HG03565 (cell line): ENCODE results near the gene WDR36.
A peak's percentile ranks its signal among the peaks of the same experiment; 100 is the strongest.

Source experiments
- ATAC-seq: cut with Tn5 transposase; IDR thresholded peaks from one replicate; pipeline ENCODE4 v1.9.1; 2021; ENCODE audit warnings: mild to moderate bottlenecking, moderate library complexity; ENCODE audit not compliant: unreplicated experiment

Gene WDR36

DNA sequence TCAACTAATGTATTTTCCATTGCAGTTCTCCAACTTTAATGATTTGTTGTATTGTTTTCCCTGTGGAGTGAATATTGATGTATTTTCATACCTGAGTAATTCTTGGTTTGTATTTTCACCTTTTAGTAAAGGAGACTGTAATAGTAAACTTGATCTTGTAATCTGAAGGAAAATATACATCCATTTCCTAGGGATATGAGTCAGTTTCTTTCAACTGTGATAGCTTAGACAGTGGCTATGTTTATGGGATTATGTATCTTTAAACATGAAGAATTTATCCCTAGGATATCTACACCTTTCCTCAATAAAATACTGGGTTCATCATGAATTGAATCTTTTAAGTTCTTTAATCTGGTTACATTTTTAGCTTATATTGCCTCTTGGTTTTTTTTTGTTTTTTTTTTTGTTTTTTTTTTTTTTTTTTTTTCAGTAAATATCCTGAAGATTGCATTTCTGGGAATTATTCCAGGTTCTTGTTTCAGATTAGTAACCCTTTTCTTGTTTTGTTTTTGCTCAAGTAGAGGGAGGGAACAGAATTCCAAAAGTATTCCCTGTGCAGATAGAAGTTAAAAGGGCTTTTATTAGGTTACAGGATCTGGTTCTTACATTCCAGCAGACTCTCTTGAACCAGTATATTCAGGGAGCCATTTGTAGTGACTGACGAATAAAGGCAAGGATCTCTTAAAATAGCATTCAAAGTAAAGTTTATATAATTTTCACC lies 7.1 kb downstream of the WDR36 start:
- no peak for ATAC-seq

DNA sequence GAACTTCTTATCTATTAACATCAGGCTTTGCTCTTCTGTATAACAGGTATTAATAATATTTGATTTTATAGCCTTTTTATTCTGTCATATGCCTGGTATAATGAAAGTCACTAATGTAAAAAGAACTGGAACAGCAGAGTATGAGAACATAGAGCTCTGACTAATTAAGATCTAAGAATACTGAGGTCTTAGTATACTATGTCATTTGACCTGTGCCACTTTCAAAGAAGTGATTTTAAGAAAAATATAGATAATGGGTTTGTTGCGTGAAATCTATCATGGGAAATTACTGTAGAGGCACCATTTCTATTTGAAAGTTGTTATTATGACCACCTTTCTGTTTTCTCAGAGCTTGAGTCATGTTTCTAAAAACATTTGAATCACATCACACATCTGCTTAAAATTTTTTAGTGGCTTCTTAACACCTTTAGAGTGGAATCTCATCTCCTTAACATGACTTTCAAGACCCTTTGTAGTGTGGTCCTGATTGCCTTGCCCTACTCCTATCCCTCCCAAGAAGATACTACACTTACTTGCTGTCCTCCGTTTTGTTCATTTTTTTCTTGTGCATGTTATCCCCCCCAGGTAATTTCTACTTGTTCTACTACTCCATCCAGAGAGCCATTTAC lies 14.3 kb downstream of the WDR36 start:
- ATAC-seq: no peak

DNA sequence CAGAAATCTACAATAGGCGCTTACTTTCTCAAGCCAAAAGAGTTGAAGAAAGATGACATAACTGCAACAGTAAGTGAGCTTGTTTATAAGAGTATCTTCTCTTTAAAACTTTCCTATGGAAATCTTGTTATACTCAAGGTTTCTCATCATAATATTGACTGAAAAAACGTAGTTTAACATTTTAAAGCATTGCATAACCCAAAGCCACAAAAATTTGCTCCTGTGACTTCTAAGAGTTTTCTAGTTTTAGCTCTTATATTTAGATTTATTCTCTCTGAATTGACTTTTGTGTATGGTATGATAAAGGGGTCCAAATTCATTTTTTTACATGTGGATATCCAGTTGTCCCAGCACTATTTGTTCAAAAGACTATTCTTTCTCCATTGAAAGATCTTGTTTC lies 15.2 kb downstream of the WDR36 start:
- ATAC-seq: no peak

DNA sequence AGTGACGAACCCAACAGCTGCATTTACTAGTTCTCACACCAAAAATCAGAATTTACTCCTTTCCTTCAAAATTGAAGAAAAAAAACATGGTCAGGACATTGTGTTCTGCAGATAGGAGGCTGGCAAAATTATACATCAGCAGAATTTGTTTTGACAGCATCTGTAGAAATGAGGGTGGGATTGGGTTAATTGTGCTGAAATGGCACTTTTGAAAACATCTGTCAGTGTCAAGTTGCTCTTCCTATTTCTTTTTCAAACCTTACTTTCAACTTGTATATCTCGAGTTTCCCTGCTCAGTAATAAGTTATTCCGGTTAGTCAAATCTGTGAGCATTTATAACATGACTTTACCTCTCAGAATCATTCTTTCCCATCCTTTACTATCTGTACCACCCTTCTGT lies 19.8 kb downstream of the WDR36 start:
- no peak for ATAC-seq

DNA sequence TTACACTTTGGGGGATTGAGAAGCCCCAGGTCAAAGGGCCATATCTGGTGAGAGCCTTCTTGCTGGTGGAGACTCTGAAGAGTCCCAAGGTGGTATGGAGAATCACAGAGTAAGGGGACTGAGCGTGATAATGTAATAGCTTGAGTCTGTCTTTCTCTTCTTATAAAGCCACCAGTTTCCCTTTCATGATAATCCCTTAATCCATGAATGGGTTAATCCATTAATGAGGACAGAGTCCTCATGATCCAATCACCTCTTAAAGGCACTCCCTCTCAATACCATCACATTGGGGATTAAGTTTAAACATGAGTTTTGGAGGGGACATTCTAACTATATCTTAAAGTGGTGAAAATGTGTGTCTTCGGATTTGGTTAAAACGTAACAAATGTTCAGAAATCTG lies 21.5 kb downstream of the WDR36 start:
- ATAC-seq: no peak

DNA sequence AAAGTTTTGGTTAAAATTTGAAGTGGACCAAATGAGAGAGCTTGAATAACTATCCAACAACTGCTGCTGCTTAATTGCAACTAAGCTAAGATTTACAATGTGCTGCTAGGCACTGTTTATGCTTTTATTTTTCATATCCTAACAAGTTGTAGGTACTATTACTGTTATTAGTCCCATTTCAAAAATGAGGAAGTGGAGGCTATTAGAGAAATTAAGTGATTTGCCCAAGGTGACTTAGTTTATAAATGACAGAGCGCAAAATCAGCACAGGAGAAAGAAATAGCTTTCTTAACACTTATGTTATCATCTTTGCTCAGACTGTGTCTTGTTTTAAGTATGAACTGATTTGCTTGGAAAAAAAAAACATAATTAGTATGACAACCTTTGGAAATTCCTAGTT lies 23.1 kb downstream of the WDR36 start:
- no peak for ATAC-seq

DNA sequence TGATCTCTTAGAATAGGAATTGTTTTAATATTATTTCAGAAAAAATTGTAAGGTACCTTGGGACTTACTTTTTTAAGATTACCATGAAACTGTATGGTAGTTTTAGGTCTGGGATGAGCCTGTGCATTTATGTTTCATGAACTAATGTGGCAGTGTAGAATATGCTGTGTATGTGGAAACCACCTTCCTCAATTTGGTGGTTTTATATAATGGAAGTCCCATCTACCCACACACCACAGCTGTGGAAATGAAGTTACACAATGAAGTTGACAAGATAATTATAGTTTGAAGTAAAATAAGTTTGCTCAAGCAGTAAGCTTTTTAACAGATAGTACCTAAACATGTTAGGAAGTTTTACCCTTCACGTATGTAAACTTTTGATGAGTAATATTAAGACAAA lies 24.4 kb downstream of the WDR36 start:
- no peak for ATAC-seq

DNA sequence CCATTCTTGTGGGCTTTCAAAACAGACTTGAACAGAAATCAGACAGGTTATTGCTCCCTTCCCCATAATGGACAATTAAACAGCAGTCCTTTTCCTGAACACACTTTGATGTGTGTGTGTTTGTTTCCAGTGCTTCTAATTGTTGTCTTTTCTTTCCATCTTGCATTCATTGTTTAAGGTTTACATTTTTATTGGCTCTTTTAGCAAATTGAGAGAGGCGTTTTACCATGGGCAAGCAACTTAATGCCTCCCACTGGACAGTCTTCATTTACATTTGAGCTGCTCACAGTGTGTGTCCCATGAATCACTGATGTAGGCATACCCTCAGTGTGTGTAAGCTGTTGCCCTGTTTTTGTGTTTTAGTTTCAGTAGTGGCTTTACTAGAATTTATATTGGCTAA lies 25.0 kb downstream of the WDR36 start:
- ATAC-seq: no peak

DNA sequence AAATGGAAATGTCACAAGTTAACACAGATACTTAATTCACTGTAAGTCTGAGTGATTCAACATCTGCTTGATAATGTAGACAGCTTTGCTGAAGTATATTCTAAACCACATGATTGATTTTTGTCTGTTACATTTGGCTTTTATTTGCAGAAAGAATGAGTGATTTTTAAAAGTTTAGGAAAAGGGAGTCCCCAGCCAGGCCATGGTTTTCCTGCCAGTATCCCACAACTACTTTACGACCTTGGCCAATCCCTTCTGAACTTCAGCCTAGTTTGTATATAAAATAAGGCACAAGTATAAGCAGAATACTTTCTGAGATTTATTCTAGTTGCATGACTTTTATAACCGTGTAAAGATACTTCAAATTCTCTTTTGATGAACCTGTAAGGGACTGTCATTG lies 27.1 kb downstream of the WDR36 start:
- ATAC-seq: no peak

DNA sequence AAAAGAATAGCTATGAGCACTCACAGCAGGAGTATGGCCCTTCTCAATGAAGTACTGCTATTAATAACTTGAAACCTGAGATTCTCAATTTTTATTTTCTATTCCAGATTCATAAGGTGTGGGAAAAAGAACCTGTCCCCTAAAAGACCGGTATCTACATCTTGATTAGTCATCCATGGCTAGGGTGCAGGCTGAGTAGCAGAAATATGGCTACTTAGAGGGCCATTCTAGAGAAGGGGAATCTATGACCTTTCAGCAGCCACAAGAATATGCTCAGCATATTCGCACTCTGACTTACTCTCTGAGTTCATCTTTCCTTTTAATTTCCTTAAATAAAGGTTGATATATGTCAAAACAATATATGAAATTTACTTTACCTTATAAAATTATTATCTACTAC lies 27.7 kb downstream of the WDR36 start:
- ATAC-seq: no peak

DNA sequence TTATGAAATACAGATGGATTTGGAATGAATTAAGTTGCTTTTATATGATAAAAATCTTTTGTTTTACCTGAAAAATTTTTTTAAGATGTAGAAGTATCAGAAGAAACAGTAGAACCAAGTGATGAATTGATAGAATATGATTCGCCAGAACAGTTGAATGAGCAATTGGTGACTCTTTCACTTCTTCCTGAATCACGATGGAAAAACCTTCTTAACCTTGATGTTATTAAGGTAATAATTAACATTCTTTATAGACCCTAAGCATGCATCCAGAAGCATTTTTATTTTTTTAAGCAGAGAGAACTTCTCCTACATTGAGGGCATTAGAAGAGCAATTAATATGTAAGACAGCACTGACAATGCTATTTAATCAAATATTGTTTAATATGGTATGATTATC lies 28.8 kb downstream of the WDR36 start:
- no peak for ATAC-seq

DNA sequence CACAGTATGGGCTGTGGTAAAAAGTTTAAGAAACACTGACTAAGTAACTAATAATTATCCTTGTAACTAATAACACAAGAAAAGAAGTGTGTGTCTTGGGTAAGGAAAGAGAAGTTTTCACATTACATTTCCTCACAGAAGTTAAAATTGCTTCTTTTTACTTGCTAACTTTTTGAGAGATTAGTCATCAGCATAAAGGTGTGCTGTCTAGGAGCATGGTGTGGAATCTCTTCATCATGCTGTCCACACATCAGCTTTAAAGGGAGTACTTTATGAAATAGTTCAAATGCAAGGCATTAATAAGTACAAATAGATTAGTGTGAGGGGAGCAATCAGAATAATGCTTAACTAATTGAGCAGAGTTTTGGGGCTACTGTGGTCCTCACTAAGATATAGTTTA lies 29.8 kb downstream of the WDR36 start:
- ATAC-seq: no peak

DNA sequence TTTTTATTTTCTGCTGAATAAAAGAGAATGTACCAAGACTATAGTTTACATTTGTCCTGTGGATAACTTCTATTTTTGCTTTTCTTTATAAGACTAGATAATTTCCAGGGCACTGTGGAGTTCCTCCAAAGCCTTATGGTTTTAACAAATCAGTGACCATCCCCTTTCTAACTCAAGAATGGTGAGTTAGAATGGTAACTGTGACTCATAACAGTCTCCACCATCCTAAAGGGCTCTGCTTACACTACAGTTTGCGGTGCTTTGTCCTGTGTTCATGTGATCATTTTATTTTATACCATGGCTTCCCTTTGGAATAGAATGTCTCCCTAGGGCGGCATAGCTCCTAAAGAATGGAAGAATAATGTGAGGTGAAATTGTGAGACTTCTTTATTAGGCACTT lies 30.2 kb downstream of the WDR36 start:
- ATAC-seq: peak; percentile 55

DNA sequence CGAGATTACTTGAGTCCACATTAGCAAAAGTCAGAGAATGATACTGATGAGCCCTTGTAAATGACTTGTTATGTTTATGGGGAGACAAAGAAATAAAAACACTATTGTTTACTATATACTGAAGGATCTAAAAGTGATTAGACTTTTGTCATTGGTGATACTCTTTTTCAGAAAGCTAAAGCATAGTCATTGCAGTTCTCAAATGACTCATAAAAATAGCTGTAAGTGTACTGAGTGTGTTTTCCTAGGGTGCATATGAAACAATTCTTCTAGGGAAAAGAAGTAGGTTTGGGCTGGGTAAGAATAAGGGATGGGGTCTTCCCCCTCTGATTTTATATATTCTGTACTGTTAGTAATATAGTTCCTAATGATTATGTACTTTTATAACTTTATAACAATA lies 32.6 kb downstream of the WDR36 start:
- no peak for ATAC-seq

DNA sequence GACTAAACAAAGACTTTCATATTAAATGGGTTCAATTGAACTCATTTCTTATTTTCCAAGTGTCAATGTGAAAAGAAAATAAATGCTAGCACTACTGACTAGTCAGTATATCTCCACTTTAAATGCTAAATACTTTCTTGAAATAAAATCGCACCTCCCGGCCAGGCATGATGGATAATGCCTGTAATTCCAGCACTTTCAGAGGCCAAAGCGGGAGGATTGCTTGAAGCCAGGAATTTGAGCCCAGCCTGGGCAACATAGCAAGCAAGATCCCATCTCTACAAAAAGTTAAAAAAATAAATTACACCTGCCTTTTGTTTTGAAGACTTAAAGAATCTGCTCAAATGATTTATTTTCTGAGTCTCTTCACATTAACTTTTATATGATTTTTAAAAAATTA lies 34.7 kb downstream of the WDR36 start:
- no peak for ATAC-seq

DNA sequence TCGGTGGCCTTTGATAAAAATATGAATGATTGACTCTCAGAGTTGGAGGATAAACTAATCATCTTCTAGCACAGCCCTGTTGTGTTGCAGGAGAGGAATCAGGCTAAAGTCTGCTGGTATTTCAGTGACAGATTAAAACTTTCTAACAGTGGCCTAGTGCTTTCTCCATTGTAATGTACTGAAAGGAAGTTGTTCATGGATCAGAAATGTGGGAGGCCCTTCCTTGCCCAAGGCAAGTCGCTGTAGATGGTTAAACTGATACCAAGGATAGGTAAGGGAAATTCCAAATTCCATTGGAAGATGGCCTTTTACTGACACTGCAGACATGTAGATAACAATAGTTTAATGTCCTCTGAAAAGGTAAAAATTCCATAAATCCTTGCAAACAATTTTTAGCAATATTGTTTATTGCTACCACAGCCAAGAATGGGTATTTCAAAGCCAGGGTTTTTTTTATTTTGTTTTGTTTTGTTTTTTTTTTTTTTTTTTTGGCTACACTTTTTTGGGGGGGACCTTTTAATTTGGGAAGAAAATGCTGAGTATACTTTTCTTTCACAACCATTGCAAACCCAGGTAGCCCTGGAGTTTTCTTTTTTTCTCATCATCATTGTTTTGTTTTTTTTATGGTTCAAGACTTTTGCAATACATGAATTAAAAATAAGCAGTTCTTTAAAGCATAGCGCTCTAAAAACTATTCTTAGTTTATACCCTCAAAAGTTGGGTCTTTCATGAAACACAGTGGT lies 35.5 kb downstream of the WDR36 start:
- no peak for ATAC-seq

DNA sequence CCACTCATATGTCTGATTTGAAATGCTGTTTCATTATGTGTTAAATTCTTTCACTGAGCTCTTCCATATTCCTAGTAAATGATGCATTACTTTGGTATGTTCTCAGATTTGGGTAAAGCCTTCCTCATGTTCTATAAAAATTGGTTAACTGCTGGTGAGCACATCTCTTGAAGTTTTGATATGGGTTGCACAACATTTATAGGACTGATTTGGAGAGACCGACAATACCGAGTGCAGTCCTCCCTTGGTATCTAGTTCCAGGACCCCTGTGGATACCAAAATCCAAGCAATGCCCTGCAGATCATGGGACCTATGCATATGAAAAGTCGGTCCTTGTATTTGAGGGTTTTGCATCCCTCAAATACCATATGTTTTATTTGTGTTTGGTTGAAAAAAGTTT lies 37.8 kb downstream of the WDR36 start:
- ATAC-seq: no peak

DNA sequence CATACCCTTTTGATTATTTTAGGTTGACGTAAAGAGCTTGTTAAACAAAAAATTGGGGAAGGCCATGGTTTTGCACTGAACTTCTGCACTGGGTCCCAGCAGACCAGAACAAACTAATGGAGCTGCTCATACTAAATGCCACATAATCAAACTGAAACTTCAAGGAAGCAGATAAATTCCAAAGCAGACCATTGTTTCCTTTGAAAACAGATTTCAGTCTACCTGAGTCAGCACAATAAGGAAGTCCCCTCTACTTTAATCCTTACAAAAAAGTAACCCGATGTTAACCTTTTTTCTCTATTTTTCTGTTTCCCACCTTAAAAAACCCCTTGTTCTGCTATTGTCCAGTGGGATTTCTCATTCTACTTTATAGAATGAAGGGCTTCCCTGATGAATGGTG lies 39.2 kb downstream of the WDR36 start:
- ATAC-seq: no peak

DNA sequence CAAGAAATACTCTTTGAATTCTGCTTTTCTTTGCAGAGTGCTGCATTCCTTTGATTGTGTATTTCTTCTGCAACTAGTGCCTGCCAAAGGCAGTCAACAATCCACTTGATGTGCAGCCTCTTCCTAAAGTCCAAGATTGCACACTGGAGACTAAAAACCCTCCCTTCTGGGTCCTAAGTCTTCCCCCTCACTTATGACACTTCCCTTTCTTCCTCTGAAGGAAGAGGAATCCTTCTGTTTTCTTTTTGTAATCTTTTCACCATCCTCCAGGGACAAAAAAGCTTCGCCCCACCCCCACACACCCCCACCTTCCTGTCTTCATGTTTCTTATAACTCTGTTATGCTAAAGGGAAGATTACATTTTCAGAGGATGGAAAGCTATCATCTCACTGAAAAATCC lies 39.9 kb downstream of the WDR36 start:
- ATAC-seq: no peak

DNA sequence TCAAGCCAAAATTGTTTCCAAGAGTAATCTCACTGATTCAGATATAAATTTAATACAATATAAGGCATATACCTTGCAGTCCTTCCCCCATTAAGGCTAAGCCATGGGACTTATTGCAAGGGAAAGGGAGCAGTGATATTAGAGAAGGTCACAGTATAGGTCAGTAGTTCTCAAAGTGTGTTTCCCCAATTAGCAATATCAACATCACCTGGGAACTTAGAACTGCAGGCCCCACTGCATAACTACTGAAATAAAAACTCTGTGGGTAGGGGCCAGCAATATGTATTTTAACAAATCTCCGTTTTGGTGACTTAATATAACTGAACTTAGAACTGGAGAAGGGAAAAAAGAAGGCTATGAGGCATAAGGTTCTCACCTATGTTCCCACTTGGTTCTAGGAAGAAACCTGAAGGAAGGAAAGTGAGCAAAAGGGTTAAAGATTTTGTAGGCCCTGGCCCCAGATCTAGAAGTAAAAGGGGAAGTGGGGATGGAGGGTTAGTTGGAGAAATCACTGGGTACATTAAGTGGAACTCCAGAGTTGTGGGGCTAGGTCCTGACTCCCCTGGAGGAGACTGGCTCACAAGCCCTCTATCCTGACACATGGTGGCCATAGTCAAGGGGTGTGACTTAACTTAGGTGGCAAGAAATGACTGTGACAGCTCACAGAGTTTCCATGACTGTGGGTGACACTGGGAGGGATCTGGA lies 40.7 kb downstream of the WDR36 start:
- no peak for ATAC-seq

DNA sequence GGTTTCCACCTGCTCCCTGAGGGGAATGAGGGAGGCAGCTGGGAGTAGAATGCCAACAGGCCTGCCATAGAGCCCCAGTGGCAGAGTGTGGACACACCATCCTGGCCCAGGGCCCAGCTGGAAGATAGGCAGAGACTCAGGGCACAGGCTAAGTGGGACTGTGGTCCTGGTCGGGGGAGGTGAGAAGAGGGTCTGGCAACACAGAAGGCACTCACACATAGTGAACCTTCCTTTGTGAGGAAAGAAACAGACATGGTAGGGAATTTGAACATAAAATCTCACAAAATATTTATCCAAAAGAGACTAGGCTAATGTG lies 41.2 kb downstream of the WDR36 start:
- ATAC-seq: no peak

DNA sequence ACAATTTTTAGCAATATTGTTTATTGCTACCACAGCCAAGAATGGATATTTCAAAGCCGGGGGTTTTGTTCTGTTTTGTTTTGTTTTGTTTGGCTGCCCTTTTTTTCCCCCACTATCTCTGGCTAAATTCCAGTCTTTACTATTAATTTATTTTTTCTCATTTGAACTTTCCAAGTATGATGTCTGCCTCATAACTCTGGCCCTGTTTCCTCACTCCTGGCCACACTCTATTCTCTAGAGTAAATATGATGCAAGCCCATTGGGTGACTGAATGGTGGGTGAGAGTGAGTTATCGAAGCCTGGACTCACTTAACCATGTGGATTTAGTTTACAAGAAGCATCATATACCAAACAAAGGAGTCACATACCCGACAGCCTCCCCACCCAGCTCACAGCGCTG lies 41.9 kb downstream of the WDR36 start:
- no peak for ATAC-seq
